ENCODE results near the gene LBHD2. TPM values are rescaled to one million over a fixed set of nuclear protein-coding genes. Genes with fewer than 3 reads are reported as not detected.

The LBHD2 gene
- polyA plus RNA-seq, 1 of the 3 experiments (the other 2 are of a cell fraction) = not detected

DNA sequence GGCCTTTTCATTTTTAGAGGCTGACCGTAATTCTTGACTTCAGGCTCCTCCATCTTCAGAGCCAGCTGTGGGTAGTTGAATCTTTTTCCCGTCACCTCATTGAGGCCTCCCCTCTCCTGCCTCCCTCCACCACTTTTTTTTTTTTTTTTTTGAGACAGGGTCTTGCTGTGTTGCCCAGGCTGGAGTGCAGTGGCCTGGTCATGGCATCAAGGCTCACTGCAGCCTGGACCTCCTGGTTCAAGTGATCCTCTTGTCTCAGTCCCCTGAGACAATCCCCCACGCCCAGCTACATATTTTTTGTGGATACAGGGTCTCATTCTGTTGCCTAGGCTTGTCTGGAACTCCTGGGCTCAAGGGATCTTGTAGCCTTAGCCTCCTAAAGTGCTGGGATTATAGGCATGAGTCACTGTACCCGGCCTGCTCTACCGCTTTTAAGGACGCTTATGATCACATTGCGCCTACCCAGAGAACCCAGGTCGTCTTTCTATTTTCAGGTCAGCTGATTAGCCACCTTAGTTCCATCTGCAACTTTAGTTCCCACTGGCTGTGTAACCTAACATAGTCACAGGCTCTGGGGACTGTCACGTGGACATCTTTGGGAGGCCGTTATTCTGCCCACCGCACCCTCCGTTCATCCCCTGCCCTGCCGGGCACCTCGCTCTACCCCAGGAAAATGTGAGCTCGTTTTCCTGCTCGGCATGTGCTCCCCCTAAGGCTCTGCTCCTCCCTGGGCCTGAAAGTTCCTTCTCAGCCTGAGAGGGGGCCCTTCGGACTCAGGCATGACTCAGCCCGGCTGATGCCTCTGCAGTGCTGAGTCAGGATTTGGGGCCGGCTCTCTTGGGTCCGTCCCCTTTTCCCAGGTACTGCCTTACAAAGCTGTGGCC is 52.6 kb downstream of the LBHD2 start:
- H3K4me2 ChIP-seq = peak overlapping the region; percentile 30; the same call in 1 of the 2 replicates
- no peaks in the 10 kb centered on the region for H3K36me3 ChIP-seq (replicated peaks in 1 of 2; ENCODE audit: control insufficient read depth in 1 of 2, insufficient read depth in 2 of 2, low read length in 1 of 2)
- H3K27ac ChIP-seq (ENCODE audit: low read depth in 2 of 2, low read length in 1 of 2) = peak overlapping the region in 1 of 2 experiments; percentile 73; a peak in 2 of 4 replicates
- H3K79me2 ChIP-seq (ENCODE audit: insufficient read depth) = no peaks in the 10 kb centered on the region
- no peaks in the 10 kb centered on the region for H3K9me2 ChIP-seq
- H4K20me1 ChIP-seq (ENCODE audit: insufficient read depth) = no peaks in the 10 kb centered on the region
- TF ChIP-seq FOXJ3 (CRISPR knock-in tag; IDR thresholded peaks at IDR 0.05) (no peak), FOSL2 (IDR thresholded peaks at IDR 0.05; ENCODE audit: borderline replicate concordance, low read depth) (peak; percentile 64; the same call in 1 of the 2 replicates), CHD2 (IDR thresholded peaks at IDR 0.05; ENCODE audit: low read length, partially characterized antibody) (no peak), TCF12 (IDR thresholded peaks at IDR 0.05) (peak; percentile 35; the same call in 1 of the 2 replicates), GATA2 (CRISPR knock-in tag; IDR thresholded peaks at IDR 0.05) (no peak), CTCF (IDR thresholded peaks at IDR 0.05) (peak; percentile 10; the same call in 1 of the 2 replicates)
- TF ChIP-seq, protein P1, sequence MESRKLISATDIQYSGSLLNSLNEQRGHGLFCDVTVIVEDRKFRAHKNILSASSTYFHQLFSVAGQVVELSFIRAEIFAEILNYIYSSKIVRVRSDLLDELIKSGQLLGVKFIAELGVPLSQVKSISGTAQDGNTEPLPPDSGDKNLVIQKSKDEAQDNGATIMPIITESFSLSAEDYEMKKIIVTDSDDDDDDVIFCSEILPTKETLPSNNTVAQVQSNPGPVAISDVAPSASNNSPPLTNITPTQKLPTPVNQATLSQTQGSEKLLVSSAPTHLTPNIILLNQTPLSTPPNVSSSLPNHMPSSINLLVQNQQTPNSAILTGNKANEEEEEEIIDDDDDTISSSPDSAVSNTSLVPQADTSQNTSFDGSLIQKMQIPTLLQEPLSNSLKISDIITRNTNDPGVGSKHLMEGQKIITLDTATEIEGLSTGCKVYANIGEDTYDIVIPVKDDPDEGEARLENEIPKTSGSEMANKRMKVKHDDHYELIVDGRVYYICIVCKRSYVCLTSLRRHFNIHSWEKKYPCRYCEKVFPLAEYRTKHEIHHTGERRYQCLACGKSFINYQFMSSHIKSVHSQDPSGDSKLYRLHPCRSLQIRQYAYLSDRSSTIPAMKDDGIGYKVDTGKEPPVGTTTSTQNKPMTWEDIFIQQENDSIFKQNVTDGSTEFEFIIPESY (IDR thresholded peaks at IDR 0.05; ENCODE audit: borderline replicate concordance, low read depth) = no peak
- TF ChIP-seq, protein P2, sequence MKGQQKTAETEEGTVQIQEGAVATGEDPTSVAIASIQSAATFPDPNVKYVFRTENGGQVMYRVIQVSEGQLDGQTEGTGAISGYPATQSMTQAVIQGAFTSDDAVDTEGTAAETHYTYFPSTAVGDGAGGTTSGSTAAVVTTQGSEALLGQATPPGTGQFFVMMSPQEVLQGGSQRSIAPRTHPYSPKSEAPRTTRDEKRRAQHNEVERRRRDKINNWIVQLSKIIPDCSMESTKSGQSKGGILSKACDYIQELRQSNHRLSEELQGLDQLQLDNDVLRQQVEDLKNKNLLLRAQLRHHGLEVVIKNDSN (IDR thresholded peaks at IDR 0.05; ENCODE audit: borderline replicate concordance, low read depth) = no peak
- 63% methylated on average over 20 of the region's 20 CpGs for WGBS (ENCODE audit: low lambda C conversion rate)
- H3K4me3 ChIP-seq (ENCODE audit: low read depth in 2 of 2, low read length in 1 of 2) = no peak overlapping the region
- H2AFZ ChIP-seq (ENCODE audit: low read depth) = peak overlapping the region; percentile 84; the same call in 1 of the 2 replicates
- H3K9me3 ChIP-seq = no peaks in the 10 kb centered on the region
- H3K9ac ChIP-seq = peak overlapping the region; percentile 32; the same call in 1 of the 2 replicates
- POLR2A ChIA-PET = interaction anchor here (0.5 kb wide), 1 partner anchor 255 kb away, joined by 3 read pairs; no protein-coding TSS in a partner anchor
- no peaks in the 10 kb centered on the region for H3K27me3 ChIP-seq (ENCODE audit: insufficient read depth)
- H3K4me1 ChIP-seq (ENCODE audit: control insufficient read depth in 1 of 2, insufficient read depth in 2 of 2, low read depth in 1 of 2, low read length in 1 of 2) = peaks cover 7 to 15% of the 10 kb centered on the region in 2 experiments; a peak in 3 of 4 replicates
- CTCF ChIA-PET = interaction anchor here (1.4 to 6.3 kb wide), 3 partner anchors 9 to 31 kb away, joined by 3 to 45 read pairs (median 16); no protein-coding TSS in a partner anchor
- no peak for DNase-seq
- H3F3A ChIP-seq (replicated peaks; ENCODE audit: insufficient read depth) = peaks cover 3% of the 10 kb centered on the region
